Subcutaneous adipose tissue (tissue), 4 donors: ENCODE data around the gene RDH16. TPM values are rescaled to one million over a fixed set of nuclear protein-coding genes. Genes with fewer than 3 reads are reported as not detected.

Source experiments
- total RNA-seq, 4 donors: library from RNA; depleted of rRNA; stranded (reverse); fragments of >200 nt; gene quantifications; one replicate each; pipeline ENCODE4 v1.1.0, GENCODE V29; 2016
- TF ChIP-seq, protein P1 (sequence below): fragments of 450-650 bp; IDR thresholded peaks from one replicate; pipeline ENCODE4 v1.5.1; 2016; ENCODE audit warnings: low read depth, mild to moderate bottlenecking, control low read depth, antibody characterized with exemption, moderate library complexity

Gene RDH16
- total RNA-seq, 4 donors from 2014 or later, result 0.34 to 1.5 (median 0.66) TPM; not detected in 1

- TF ChIP-seq, protein P1, sequence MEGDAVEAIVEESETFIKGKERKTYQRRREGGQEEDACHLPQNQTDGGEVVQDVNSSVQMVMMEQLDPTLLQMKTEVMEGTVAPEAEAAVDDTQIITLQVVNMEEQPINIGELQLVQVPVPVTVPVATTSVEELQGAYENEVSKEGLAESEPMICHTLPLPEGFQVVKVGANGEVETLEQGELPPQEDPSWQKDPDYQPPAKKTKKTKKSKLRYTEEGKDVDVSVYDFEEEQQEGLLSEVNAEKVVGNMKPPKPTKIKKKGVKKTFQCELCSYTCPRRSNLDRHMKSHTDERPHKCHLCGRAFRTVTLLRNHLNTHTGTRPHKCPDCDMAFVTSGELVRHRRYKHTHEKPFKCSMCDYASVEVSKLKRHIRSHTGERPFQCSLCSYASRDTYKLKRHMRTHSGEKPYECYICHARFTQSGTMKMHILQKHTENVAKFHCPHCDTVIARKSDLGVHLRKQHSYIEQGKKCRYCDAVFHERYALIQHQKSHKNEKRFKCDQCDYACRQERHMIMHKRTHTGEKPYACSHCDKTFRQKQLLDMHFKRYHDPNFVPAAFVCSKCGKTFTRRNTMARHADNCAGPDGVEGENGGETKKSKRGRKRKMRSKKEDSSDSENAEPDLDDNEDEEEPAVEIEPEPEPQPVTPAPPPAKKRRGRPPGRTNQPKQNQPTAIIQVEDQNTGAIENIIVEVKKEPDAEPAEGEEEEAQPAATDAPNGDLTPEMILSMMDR, result no peak
Observed at GRCh38 chr12:57000393-57000792, 43.0 kb upstream of the RDH16 start.

- TF ChIP-seq, protein P1, result no peak
Observed at GRCh38 chr12:56999456-56999855, 42.0 kb upstream of the RDH16 start.

GRCh38 chr12:56998981-56999380 is 41.6 kb upstream of the RDH16 start:
- TF ChIP-seq, protein P1, result no peak

- TF ChIP-seq, protein P1, result no peak
Observed at GRCh38 chr12:56998316-56998715, 40.9 kb upstream of the RDH16 start.

DNA sequence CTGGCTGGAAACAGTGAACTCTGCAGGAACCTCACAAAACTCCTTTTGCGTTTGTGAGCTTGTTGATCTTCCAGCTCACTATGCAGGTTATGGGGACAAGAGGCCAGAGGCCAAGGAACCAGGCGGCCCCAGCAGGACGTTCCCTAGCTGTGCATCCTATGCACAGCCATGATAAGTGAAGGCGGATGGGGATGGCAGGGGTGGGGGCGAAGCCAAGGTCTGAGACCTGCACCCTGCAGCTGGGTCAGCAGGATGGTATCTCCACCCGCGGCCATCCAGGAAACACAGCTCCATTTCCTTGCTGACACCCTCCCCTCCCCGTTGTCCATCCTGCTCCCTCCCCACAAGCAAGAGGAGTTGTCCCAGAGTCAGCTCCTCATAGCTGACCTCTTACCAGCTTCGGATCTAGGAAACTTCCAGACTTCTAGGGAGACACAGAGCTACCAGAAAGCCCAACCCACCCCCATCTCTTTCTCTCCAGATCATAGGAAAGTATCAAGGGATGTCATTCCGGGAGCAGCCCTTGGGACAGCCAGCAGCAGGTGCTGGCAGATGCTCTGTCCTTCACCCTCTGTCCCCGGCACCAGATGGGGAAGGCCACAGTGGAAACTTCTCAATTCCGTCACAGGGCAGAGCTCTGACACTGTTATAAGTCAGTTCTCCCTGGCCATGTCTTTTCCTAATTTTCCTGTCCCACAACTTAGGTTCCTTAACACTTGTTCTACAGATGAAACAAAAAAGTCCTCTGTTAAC is 39.6 kb upstream of the RDH16 start:
- TF ChIP-seq, protein P1, result no peak

DNA sequence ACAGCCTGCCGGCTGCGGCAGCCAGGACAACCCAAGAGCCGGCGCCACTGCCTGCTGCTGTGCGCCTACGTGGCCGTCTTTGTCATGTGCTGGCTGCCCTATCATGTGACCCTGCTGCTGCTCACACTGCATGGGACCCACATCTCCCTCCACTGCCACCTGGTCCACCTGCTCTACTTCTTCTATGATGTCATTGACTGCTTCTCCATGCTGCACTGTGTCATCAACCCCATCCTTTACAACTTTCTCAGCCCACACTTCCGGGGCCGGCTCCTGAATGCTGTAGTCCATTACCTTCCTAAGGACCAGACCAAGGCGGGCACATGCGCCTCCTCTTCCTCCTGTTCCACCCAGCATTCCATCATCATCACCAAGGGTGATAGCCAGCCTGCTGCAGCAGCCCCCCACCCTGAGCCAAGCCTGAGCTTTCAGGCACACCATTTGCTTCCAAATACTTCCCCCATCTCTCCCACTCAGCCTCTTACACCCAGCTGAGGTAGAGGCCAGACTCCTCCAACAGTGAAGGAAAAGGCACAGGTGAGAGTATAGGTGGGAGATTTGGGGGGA is 38.6 kb upstream of the RDH16 start:
- TF ChIP-seq, protein P1, result no peak

GRCh38 chr12:56995201-56995929 is 38.0 kb upstream of the RDH16 start:
- TF ChIP-seq, protein P1, result no peak
